ENCODE data around the gene MCEE.
"Not testable (repeated sequence)": the region's sequence is repeated elsewhere in the genome, so short reads cannot be mapped to it uniquely, and the experiment has no call there.

MCEE gene

GRCh38 chr2:71130152-71130904 lies at the start of gene MCEE, which contains the start of gene MPHOSPH10:
TSS of gene MCEE (minus strand) at chr2:71130229. CDS start at chr2:71130219, 10 bp downstream.
TSS of gene MPHOSPH10 (plus strand) at chr2:71130634. CDS start at chr2:71130666, 32 bp downstream.
- DNase-seq, result peak; percentile 84

GRCh38 chr2:71178836-71179235 lies 48.8 kb upstream of the MCEE start:
- peak; percentile 85 for DNase-seq

- no peak for DNase-seq
These were observed 44.2 kb upstream of the MCEE start for GRCh38 chr2:71174207-71174606.

- DNase-seq, result no peak
These were observed 43.1 kb upstream of the MCEE start for GRCh38 chr2:71173096-71173495.

- no peak for DNase-seq
These were observed 36.8 kb upstream of the MCEE start for GRCh38 chr2:71166812-71167211.

- DNase-seq, result no peak
These were observed 27.2 kb upstream of the MCEE start for GRCh38 chr2:71157124-71157793.

GRCh38 chr2:71156573-71156972 lies 26.5 kb upstream of the MCEE start:
- no peak for DNase-seq

GRCh38 chr2:71155846-71156245 lies 25.8 kb upstream of the MCEE start:
- DNase-seq, result no peak

- peak; percentile 29 for DNase-seq
These were observed 24.8 kb upstream of the MCEE start for GRCh38 chr2:71154798-71155197.

- no peak for DNase-seq
These were observed 24.2 kb upstream of the MCEE start for GRCh38 chr2:71154279-71154678.

GRCh38 chr2:71153585-71154224 lies 23.7 kb upstream of the MCEE start:
- no peak for DNase-seq

GRCh38 chr2:71151620-71152019 lies 21.6 kb upstream of the MCEE start:
- no peak for DNase-seq

GRCh38 chr2:71150082-71150816 lies 20.2 kb upstream of the MCEE start:
- DNase-seq, result no peak

GRCh38 chr2:71148506-71149063 lies 18.6 kb upstream of the MCEE start:
- DNase-seq, result no peak

- DNase-seq, result no peak
These were observed 13.8 kb upstream of the MCEE start for GRCh38 chr2:71143782-71144181.

- DNase-seq, result no peak
These were observed 6.1 kb upstream of the MCEE start for GRCh38 chr2:71136174-71136573.

GRCh38 chr2:71133603-71134002 lies 3.6 kb upstream of the MCEE start:
- no peak for DNase-seq

- not testable (repeated sequence) for DNase-seq
These were observed 1.5 kb upstream of the MCEE start for GRCh38 chr2:71131387-71132166.

GRCh38 chr2:71130905-71131244 lies 846 bp upstream of the MCEE start:
- DNase-seq, result no peak

GRCh38 chr2:71129902-71130151 lies 202 bp downstream of the MCEE start:
- DNase-seq, result peak; percentile 76

GRCh38 chr2:71129114-71129901 lies 721 bp downstream of the MCEE start:
- DNase-seq, result no peak

- DNase-seq, result no peak
These were observed 3.1 kb downstream of the MCEE start for GRCh38 chr2:71126957-71127356.
